Stimulated activated CD8-positive, alpha-beta memory T cell treated with anti-CD3 and anti-CD28 coated beads, Interleukin-4, amount 100 ng/mL, for 4 hours (primary cell): ENCODE data around the gene MOG.
"Not testable (repeated sequence)": the region's sequence is repeated elsewhere in the genome, so short reads cannot be mapped to it uniquely, and the experiment has no call there.

Source experiments
- DNase-seq, 2 donors: peaks; one replicate each; pipeline ENCODE4 v3.0.0-alpha.2; 2020; ENCODE audit warnings: low read depth in 2 of 2, low spot score in 1 of 2

The MOG gene

DNA sequence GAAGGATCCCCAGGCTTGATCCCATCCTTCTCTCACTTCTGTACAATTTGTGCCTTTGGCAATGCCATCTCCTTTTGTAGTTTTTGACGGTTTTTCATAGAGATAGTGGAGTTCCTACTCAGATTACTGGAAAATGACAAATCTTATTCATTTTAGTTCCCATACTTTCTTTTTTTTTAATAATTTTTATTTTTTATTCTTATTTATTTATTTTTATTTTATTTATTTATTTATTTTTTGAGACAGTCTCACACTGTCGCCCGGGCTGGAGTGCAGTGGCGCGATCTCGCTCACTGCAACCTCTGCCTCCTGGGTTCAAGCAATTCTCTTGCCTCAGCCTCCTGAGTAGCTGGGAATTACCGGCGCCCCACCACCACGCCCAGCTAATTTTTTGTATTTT lies 19.6 kb upstream of the MOG start:
- DNase-seq, result no peak

DNA sequence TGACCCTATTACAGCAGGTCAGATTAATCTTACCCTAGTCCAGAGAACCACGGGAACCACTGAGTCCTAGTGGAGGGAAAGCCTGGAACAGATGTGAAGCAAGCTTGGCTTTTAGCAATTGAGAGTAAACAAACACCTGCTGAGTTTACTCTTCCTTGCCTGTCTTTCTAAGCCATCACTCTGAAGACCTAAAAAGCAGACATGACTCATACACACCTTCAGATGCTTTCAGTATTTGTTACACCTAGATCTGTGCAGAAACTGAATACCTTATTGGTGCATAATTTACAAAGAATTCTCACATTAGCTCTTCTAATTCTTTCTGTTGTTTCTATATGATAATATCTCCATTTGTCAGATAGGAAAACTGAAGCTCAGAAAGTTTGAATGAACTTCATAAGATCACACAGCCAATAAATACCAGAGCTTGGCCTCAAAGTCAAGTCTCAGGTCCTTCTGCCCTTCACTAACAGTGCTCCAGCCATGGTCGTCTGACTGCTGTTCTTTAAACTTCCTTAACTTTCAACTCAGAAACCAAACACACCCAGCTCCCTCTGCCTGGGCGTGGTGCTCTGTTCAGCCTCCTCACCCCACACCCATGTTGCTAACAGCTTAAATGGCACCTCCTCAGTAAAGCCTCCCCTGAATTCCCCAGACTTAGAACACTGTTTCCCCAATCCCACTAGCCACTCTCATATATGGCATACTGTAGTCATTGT lies 15.3 kb upstream of the MOG start:
- no peak for DNase-seq

DNA sequence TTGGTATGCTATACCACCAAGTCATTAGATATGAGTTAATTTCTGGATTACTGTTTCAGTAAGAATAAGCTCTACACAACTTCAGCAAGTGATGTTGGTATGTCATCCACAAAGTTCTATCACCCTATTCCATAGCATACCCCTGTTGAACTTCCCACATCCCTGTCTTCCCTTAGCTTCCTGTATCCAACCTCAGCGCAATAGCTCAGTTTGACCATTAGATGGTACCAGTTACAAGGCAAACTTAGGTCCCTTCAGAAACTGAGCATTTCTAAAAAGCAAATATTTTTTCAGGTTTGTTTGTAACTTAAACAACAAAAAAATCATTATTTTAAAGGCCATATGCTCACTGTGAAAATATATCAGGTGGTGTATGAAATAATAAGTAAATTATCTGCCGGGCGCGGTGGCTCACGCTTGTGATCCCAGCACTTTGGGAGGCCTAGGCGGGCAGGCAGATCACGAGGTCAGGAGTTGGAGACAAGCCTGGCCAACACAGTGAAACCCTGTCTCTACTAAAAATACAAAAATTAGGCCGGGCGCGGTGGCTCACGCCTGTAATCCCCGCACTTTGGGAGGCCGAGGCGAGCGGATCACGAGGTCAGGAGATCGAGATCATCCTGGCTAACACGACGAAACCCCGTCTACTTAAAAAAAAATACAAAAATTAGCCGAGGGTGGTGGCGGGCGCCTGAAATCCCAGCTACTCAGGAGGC lies 8.8 kb upstream of the MOG start:
- no peak for DNase-seq

DNA sequence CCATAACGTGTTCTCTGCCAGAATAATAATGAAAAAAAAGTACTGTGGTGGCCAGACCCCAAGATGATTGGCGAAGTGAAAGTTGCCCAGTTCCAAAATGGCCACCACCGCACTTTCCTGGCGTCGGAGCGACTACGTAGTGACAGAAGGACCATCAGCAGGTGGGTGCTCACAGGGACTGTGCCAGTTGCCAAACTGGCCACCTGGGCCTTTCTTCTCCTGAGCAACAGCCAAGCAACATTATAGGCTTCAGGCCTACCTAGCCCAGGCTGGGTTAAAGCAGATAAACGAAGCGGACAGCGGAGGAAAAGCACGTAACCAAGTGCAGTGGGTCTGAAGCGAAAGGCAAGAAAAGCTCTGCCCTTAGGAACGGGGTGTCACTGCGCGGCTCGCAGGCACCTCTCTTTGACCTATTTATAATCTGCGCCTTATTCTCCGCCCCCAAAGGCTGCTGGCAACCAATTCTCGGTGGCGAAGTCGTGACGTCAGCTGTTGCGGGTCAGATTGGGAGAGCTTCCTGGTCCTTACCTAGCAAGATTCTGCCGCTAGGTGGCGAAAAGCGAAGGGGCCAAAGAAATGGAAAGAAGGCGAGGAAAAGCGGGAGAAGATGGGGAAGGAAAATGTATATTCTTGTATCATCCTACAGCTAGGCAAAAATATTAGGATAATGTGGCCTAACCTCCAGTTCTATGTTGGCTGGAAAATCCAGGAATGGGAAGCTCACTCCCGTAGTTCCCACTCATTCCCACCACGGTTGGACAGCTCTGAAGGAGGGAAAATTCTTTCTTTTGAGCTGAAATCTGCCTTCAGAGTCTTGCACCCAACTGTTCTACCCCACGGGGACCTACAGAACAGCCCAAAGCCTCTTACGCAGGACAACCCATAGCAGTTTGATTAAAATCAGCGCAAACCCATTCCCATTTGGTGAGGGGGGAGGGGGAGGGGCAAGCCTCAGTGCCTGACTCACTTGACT lies 6.9 kb upstream of the MOG start:
- peak; percentile 93 to 99 for DNase-seq

DNA sequence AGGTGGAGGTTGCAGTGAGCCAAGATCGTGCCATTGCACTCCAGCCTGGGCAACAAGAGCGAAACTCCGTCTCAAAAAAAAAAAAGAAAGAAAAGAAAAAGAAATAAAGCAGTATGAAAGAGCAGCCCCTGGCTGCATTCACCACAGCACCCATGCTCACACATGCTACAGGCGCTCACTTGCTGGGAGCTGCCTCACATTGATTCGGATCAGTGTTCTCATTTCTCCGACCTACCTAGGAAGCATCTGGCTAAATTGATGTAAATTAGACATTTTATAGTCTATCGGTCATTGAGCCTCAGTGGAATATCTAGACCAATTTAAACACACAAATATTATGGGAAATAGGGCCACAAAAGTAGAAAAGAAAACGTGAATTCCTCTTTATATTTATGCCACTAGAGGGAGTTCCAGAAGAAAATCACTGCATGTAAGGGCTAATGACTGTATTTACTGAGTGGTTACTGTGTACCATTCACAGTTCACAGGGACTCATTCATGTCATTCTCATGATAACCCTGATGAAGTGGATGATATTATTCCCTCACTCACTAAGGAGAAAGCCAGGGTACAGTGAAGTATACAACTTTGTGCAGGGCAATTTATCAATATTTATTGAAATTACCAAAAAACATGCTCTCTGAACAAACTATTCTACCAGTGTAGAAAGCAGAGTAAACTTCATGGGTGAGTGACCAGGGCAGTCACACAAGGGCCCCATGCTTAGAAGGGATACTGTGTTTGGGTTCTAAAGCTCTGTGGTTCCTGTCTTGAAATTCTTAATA lies 5.3 kb upstream of the MOG start:
- DNase-seq, result no peak

- DNase-seq, result no peak
Measured at GRCh38 chr6:29652198-29652584, 4.7 kb upstream of the MOG start.

DNA sequence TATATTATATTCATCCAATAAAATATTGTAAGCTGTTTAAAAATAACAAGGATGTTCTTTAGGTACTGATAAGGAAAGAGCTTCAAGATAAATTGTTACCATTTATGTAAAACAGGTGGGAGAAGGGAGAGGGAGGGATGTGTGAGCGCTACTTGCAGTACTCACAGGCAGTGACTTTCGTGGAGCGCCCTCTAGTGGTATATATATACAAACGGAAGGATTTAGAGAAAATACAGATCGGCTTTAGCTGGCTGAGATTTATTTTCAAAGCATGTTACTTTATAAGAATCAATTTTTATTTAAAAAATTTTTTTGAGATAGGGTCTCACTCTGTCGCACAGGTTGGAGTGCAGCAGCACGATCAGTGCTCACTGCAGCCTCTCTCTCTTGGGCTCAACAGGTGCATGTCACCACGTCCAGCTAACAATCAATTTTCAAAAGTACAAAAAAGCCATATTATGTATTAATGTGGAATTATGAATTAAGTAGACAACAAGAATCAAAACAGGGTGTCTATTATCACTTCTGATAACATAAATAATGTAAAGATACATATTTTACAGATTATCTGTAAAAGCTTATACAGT lies 3.3 kb upstream of the MOG start:
- no peak for DNase-seq

- no peak for DNase-seq
Measured at GRCh38 chr6:29655658-29656057, 1.2 kb upstream of the MOG start.

DNA sequence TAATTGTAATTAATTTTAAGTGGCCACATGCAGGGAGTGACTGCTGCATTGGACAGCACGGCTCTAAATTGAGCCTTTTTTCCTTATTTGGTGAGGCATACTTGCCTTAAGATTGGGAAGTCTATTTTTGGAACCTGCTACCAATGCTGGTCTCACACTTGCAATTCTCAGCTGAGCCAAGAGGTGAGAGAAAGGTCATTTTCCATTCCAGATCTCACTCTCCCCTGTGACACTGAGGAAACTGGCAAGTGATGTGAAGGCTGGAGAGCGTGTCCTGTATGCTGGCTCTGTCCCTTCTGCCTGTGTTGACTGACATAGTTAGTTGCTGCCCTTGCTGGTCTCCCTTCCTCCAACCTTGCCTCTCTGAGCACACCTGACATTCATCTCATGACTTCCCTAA lies 735 bp upstream of the MOG start:
- DNase-seq, result no peak

DNA sequence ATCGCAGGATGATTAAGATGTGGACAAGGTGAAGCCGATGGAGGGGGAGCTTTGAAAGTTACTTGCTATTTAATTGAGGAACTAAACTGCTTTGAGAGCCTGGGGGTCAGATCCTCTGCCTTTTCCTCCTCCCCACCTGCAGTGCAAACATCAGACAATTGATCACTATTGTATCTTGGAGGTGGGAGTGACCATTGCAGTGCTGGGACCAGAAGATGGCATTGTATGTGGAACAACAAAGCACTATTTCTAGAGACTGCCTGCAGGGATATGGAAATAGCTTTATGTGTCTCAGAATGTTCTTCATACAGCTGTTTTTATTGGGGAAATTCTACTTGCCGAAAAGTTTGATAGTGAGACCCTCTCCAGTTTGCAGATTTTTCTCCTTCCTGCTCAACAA lies 4.2 kb downstream of the MOG start:
- no peak for DNase-seq

GRCh38 chr6:29661502-29662141 lies 4.7 kb downstream of the MOG start:
- not testable (repeated sequence) for DNase-seq

- no peak for DNase-seq
Measured at GRCh38 chr6:29663300-29664042, 6.6 kb downstream of the MOG start.

DNA sequence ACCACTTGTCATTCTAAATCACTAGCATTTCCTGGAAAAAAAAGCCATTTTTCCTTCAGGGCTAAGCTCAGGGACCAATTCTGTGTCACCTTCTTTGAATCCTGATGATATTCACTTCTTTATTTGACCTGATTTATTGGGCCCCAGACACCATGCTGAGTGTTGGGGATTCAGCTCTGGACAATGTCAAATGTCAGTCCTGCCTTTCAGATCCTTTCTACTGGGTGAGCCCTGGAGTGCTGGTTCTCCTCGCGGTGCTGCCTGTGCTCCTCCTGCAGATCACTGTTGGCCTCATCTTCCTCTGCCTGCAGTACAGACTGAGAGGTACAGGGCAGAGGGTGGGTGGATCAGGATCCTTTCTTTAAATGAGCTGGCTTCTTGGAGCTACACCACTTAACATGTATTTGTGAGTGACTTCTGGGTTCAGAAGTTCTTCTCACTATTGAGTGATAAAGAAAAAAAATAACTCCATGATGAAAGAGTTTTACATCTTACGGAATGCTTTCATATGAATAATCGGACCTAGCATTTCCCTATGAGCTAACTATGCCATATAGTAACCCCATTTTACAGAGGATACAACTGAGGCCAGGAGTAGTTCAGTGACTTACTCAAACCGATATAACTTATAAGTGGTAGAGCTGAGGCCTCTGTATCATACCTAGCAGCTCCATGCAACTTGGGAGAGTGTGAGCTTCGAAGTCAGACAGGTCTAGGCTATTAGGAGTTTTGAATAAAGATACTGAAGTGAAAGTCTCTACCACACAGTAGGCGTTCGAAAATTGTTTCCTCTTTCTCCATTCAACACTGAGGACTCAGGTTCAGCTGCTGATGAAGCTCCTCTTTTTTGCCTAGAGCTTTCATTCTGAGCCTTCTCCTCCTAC lies 9.3 kb downstream of the MOG start:
- no peak for DNase-seq

DNA sequence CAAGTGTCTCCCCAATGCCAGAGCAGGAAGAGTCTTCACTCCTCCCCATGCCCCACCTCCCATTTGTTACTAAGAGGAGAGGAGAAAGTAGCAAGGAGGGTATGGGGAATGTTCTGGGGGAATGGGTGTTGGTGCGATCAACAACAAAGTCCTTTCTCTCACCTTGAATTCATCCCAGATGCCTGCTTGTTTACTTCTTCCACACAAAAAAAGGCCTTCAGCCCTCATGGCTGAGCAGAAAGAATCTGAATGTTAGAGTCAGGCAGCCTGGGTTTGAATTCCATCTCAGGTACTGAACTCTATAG lies 9.9 kb downstream of the MOG start:
- no peak for DNase-seq

DNA sequence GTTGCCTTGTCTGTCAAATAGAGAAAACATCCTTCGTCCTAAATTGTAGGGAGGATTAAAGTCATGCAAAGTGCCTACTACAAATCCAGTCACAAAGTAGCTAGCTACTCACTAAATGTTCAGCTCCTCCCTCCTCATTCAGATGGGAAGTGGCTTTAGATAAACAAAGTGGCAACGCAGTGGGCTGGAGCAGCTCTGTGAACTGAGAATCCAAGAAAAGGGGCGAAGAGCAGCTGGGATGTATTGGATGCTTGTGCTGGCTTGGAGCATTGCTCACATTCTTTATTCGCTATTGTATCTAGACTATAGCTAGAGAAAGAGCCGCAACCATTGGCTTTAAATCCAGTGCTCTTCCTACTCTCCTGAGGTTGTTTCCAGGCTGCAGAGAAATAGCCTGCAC lies 10.3 kb downstream of the MOG start:
- DNase-seq, result no peak

- DNase-seq, result no peak
Measured at GRCh38 chr6:29671026-29671425, 14.1 kb downstream of the MOG start.

- DNase-seq, result not testable (repeated sequence)
Measured at GRCh38 chr6:29672116-29672515, 15.2 kb downstream of the MOG start.

DNA sequence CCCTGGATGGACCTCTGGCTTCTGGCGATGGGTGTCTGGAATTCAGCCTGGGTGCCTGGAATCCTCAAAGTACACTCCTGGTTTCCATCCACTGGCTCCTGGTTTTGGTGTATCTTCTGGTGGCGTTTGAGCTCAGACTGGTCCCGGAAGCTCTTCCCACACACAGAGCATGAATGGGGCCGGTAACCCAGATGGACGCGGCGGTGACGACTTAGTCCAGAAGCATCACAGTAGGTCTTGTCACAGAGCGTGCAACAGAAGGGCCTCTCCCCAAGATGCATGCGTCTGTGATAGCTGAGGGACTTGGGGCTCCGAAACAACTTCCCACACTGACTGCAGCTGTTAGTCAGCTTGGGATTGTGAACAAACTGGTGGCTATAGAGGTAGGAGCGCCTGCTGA lies 16.3 kb downstream of the MOG start:
- DNase-seq, result no peak

GRCh38 chr6:29674008-29674407 lies 17.1 kb downstream of the MOG start:
- DNase-seq, result no peak
